H1 (cell line): Measurements from ENCODE around the gene NAV2. TPM values are rescaled to one million over a fixed set of nuclear protein-coding genes. Genes with fewer than 3 reads are reported as not detected.

Experiments
- CTCF ChIA-PET: fragments of 300-600 bp; sonication (Branson Sonifier 250); formaldehyde crosslinking; loops from one replicate; lab custom pipeline; 2021; ENCODE audit not compliant: partially characterized antibody; lab: Charles Lee
- POLR2A ChIA-PET: fragments of 300-600 bp; sonication (Branson Sonifier 250); formaldehyde crosslinking; loops from one replicate; lab custom pipeline; 2021; ENCODE audit warnings: inconsistent platforms; ENCODE audit not compliant: partially characterized antibody; lab: Charles Lee
- DNase-seq, 2 experiments: peaks; one replicate each; pipeline versions ENCODE4 v3.0.0 to v3.0.0-alpha.2; 2010 to 2022; ENCODE audit warnings: low spot score in 2 of 2, low read depth in 1 of 2, mixed read lengths in 1 of 2
- FAIRE-seq: peaks from 2 replicates; lab custom pipeline; 2011; peaks lifted over from hg19 to GRCh38; lab: Jason Lieb, UNC
- H2AFZ ChIP-seq: 2 replicates; pipeline ENCODE4 v1.8.1; 2012; ENCODE audit warnings: low read length, inconsistent platforms
- H2AK5ac ChIP-seq: 2 replicates; pipeline ENCODE4 v1.6.1; 2013; ENCODE audit warnings: low read depth, low read length
- H2BK120ac ChIP-seq: replicated peaks from 2 replicates; pipeline ENCODE3; 2013; ENCODE audit warnings: low read depth, low read length, inconsistent platforms
- H2BK12ac ChIP-seq: 2 replicates; pipeline ENCODE4 v1.6.1; 2013; ENCODE audit warnings: low read depth, low read length
- H2BK15ac ChIP-seq: 2 replicates; pipeline ENCODE4 v1.6.1; 2013; ENCODE audit warnings: low read length
- H2BK20ac ChIP-seq: 2 replicates; pipeline ENCODE4 v1.6.1; 2013; ENCODE audit warnings: low read length
- H2BK5ac ChIP-seq: 2 replicates; pipeline ENCODE4 v1.6.1; 2013; ENCODE audit warnings: low read depth, low read length
- H3K14ac ChIP-seq: 2 replicates; pipeline ENCODE4 v1.6.1; 2013; ENCODE audit warnings: inconsistent platforms; ENCODE audit not compliant: insufficient read length
- H3K18ac ChIP-seq: 2 replicates; pipeline ENCODE4 v1.6.1; 2013; ENCODE audit warnings: low read length; ENCODE audit errors: extremely low read depth
- H3K23ac ChIP-seq: 2 replicates; pipeline ENCODE4 v1.6.1; 2013; ENCODE audit warnings: inconsistent platforms; ENCODE audit not compliant: insufficient read length
- H3K23me2 ChIP-seq: 2 replicates; pipeline ENCODE4 v1.6.1; 2013; ENCODE audit warnings: low read depth, low read length
- H3K27ac ChIP-seq: 2 replicates; pipeline ENCODE4 v1.6.1; 2011; ENCODE audit warnings: low read depth, low read length, inconsistent platforms
- H3K27me3 ChIP-seq, 4 experiments: replicated peaks in 1 of 4; 1 replicate in 1 of 4; 2 replicates in 3 of 4; pipeline versions ENCODE4 v1.6.1 to v1.8.1; 2011 to 2013; ENCODE audit warnings: low read length in 3 of 4, mild to moderate bottlenecking in 3 of 4, inconsistent platforms in 2 of 4, mixed read lengths in 2 of 4, moderate library complexity in 1 of 4; ENCODE audit not compliant: control insufficient read depth in 3 of 4, insufficient read depth in 3 of 4; ENCODE audit errors: extremely low read depth in 1 of 4
- H3K36me3 ChIP-seq, 4 experiments: 2 replicates each; pipeline versions ENCODE4 v1.6.1 to v1.8.1; 2011 to 2013; ENCODE audit warnings: mild to moderate bottlenecking in 4 of 4, low read length in 3 of 4, moderate library complexity in 2 of 4, control low read depth in 1 of 4, inconsistent platforms in 1 of 4; ENCODE audit not compliant: insufficient read depth in 4 of 4, control insufficient read depth in 2 of 4
- H3K4ac ChIP-seq: replicated peaks from 2 replicates; pipeline ENCODE3; 2013; ENCODE audit warnings: low read length, low read depth, mixed read lengths, inconsistent platforms; ENCODE audit not compliant: insufficient read length
- H3K4me1 ChIP-seq, 4 experiments: replicated peaks in 1 of 4; 1 replicate in 1 of 4; 2 replicates in 3 of 4; pipeline versions ENCODE4 v1.6.1 to v1.8.1; 2011 to 2013; ENCODE audit warnings: low read length in 3 of 4, inconsistent platforms in 2 of 4, mixed read lengths in 1 of 4; ENCODE audit not compliant: insufficient read depth in 4 of 4, control insufficient read depth in 3 of 4
- H3K4me2 ChIP-seq, 2 experiments: 2 replicates each; pipeline versions ENCODE4 v1.6.1 to v1.8.1; 2011 to 2013; ENCODE audit warnings: low read depth in 2 of 2, low read length in 2 of 2, control low read depth in 1 of 2, inconsistent platforms in 1 of 2, mild to moderate bottlenecking in 1 of 2; ENCODE audit not compliant: insufficient read depth in 1 of 2
- H3K4me3 ChIP-seq, 4 experiments: fragments of 200-600, 300-600 bp in 1 of 4; sonication (generic), shearing (Covaris generic), sonication (Bioruptor Twin) in 1 of 4; 2 replicates each; pipeline versions ENCODE4 v1.5.1 to v1.8.1; 2011 to 2016; ENCODE audit warnings: low read length in 4 of 4, low read depth in 3 of 4, control low read depth in 2 of 4, inconsistent platforms in 2 of 4, mild to moderate bottlenecking in 2 of 4, mixed read lengths in 1 of 4, moderate library complexity in 1 of 4; ENCODE audit not compliant: insufficient read depth in 2 of 4; ENCODE audit errors: extremely low read depth in 1 of 4
- H3K56ac ChIP-seq: replicated peaks from 2 replicates; pipeline ENCODE3; 2013; ENCODE audit warnings: low read depth, mild to moderate bottlenecking, mixed read lengths, low read length, inconsistent platforms; ENCODE audit not compliant: insufficient read length
- H3K79me1 ChIP-seq: 2 replicates; pipeline ENCODE4 v1.6.1; 2013; ENCODE audit warnings: low read depth, low read length, control low read depth
- H3K79me2 ChIP-seq, 2 experiments: 2 replicates each; pipeline versions ENCODE4 v1.6.1 to v1.8.1; 2012 to 2013; ENCODE audit warnings: low read length in 2 of 2, mild to moderate bottlenecking in 2 of 2, inconsistent platforms in 1 of 2; ENCODE audit not compliant: insufficient read depth in 2 of 2, control insufficient read depth in 1 of 2
- H3K9ac ChIP-seq, 4 experiments: replicated peaks in 1 of 4; 1 replicate in 1 of 4; 2 replicates in 3 of 4; pipeline versions ENCODE4 v1.6.1 to v1.8.1; 2011 to 2013; ENCODE audit warnings: low read depth in 3 of 4, low read length in 3 of 4, control low read depth in 2 of 4, mild to moderate bottlenecking in 2 of 4, moderate library complexity in 2 of 4, inconsistent platforms in 1 of 4; ENCODE audit errors: extremely low read depth in 1 of 4
- H3K9me3 ChIP-seq, 2 experiments: 2 replicates each; pipeline versions ENCODE4 v1.6.1 to v1.8.1; 2012 to 2013; ENCODE audit warnings: mild to moderate bottlenecking in 2 of 2, moderate library complexity in 2 of 2, control low read depth in 1 of 2, inconsistent platforms in 1 of 2, low read depth in 1 of 2, low read length in 1 of 2, mixed read lengths in 1 of 2; ENCODE audit not compliant: insufficient read depth in 2 of 2
- H4K20me1 ChIP-seq, 2 experiments: replicated peaks in 1 of 2; 2 replicates each; pipeline versions ENCODE3 to v1.8.1; 2011 to 2013; ENCODE audit warnings: inconsistent platforms in 2 of 2, low read length in 2 of 2, mild to moderate bottlenecking in 1 of 2; ENCODE audit not compliant: insufficient read depth in 2 of 2, control insufficient read depth in 1 of 2
- H4K5ac ChIP-seq: 2 replicates; pipeline ENCODE4 v1.6.1; 2013; ENCODE audit warnings: low read length, low read depth, mixed read lengths, inconsistent platforms; ENCODE audit not compliant: insufficient read length
- H4K8ac ChIP-seq: 2 replicates; pipeline ENCODE4 v1.8.0; 2013; ENCODE audit warnings: mild to moderate bottlenecking, moderate library complexity, low read length, inconsistent platforms; ENCODE audit not compliant: insufficient read depth; ENCODE audit errors: extremely low read depth
- H4K91ac ChIP-seq: replicated peaks from 2 replicates; pipeline ENCODE3; 2013; ENCODE audit warnings: low read length, mixed read lengths, inconsistent platforms; ENCODE audit not compliant: insufficient read length
- BRCA1 ChIP-seq: IDR thresholded peaks from 2 replicates; pipeline ENCODE4 v1.6.1; 2012; ENCODE audit warnings: low read depth, low read length, improper control_type of control experiment
- CTBP2 ChIP-seq: IDR thresholded peaks from 2 replicates; pipeline ENCODE4 v1.7.0; 2011; ENCODE audit warnings: borderline replicate concordance, mild to moderate bottlenecking, moderate library complexity, mixed read lengths, low read length; ENCODE audit not compliant: insufficient read depth, insufficient read length
- EZH2 ChIP-seq: fragments of 200-600 bp; sonication (generic); IDR thresholded peaks from 2 replicates; pipeline ENCODE4 v1.7.1; 2012; ENCODE audit warnings: low read depth, mild to moderate bottlenecking, moderate library complexity, low read length, inconsistent platforms; ENCODE audit not compliant: severe bottlenecking
- HDAC2 ChIP-seq, 2 experiments: fragments of 300-600 bp in 1 of 2; sonication (generic) in 1 of 2; IDR thresholded peaks; 2 replicates each; pipeline ENCODE4 v1.6.1; 2011 to 2012; ENCODE audit warnings: low read depth in 2 of 2, low read length in 2 of 2, mild to moderate bottlenecking in 2 of 2, moderate library complexity in 2 of 2, borderline replicate concordance in 1 of 2, inconsistent platforms in 1 of 2
- JUND ChIP-seq: IDR thresholded peaks from 2 replicates; pipeline ENCODE4 v1.6.1; 2011; ENCODE audit warnings: mild to moderate bottlenecking, improper control_type of control experiment, low read length
- MAFK ChIP-seq: IDR thresholded peaks from 2 replicates; pipeline ENCODE4 v1.6.1; 2012; ENCODE audit warnings: low read depth, mild to moderate bottlenecking, improper control_type of control experiment, low read length
- RAD21 ChIP-seq, 2 experiments: IDR thresholded peaks in 1 of 2; conservative IDR thresholded peaks in 1 of 2; 2 replicates each; pipeline ENCODE4 v1.6.1; 2011; ENCODE audit warnings: low read depth in 2 of 2, low read length in 2 of 2, improper control_type of control experiment in 1 of 2, inconsistent platforms in 1 of 2, mild to moderate bottlenecking in 1 of 2, moderate library complexity in 1 of 2
- WGBS, 2 experiments: shearing (Covaris generic) in 1 of 2; methylation state at CpG; one replicate each; pipeline versions ENCODE4 v1.1.6 to v1.1.7; 2013 to 2015; ENCODE audit warnings: low lambda C conversion rate in 2 of 2, mixed read lengths in 2 of 2, inconsistent platforms in 1 of 2, low coverage in 1 of 2, missing lambda C conversion rate in 1 of 2; ENCODE audit not compliant: insufficient replicate concordance in 2 of 2, insufficient coverage in 1 of 2, insufficient read length in 1 of 2; ENCODE audit errors: extremely low coverage in 1 of 2, missing lambda C conversion rate in 1 of 2; 5-methylcytosine and 5-hydroxymethylcytosine counted together
- polyA plus RNA-seq, 7 experiments: library from polyadenylated mRNA; depleted of rRNA in 3 of 7; stranded (reverse) in 5 of 7; unstranded in 2 of 7; fragments of >200 nt in 5 of 7; fragments of 200-250 nt in 2 of 7; gene quantifications; 1 replicate in 5 of 7; 2 replicates in 1 of 7; 4 replicates in 1 of 7; pipeline versions ENCODE4 v1.2.1 to v1.2.3, GENCODE V29; 2011 to 2013; ENCODE audit warnings: missing spikeins in 2 of 7, mixed read lengths in 2 of 7
- total RNA-seq: library from RNA; stranded (reverse); fragmentation: NEBNext Ultra II Directional; extraction: Animal tissue kit (Norgen Biotek cat#: 25700); gene quantifications from 2 replicates; pipeline ENCODE4 v1.2.1, GENCODE V29; 2021
- TF ChIP-seq, protein P1 (sequence below): IDR thresholded peaks from 2 replicates; pipeline ENCODE4 v1.6.1; 2011; ENCODE audit warnings: low read depth, mild to moderate bottlenecking, low read length; ENCODE audit not compliant: insufficient read depth
- TF ChIP-seq, protein P2 (sequence below): IDR thresholded peaks from 2 replicates; pipeline ENCODE4 v1.6.1; 2012; ENCODE audit warnings: inconsistent platforms

NAV2 gene
- total and polyA plus RNA-seq, 2 of the 8 experiments (the other 6 are each of a cell fraction or from before 2014, with no cell fraction given), result 35.6 to 73.6 TPM

DNA sequence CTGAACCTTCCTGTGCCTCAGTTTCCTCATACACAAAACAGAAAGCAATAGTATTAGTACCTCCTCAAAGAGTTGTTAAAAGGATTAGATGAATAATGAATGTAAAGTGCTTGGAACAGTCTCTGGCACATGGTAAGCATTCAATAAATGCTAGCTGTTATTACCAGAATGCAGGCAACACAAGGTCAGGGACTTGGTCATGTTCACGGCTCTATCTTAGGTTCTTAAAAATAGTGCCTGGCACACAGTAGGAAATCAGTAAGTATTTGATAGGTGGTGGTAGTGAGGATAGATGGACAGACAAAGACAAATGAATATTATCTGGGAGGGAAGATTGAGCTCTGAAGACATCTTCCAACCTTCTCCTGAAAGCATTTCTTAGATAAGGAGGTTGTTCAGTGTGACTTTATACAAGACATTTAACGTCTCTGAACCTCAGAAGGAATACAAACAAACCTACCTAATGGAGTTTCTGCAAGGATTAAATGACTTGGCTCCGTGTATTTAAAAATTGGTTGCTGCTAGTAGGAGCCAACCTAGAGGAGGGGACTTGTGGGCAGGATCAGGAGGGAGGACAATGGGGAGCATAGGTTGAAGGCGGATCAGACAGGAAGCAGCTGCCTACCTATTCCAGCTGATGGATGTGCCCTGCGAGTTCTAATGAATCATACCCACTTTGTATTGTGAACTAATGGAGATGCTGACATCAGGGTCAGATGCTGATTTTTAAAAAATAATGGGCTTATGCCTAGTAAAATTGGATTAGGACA, 353.6 kb downstream of the NAV2 start:
- no peak overlapping the region for H3K4ac ChIP-seq
- peak overlapping the region; percentile 40 for H2BK15ac ChIP-seq
- peak overlapping the region; percentile 39; the same call in 1 of the 2 replicates for H3K18ac ChIP-seq
- FAIRE-seq, result no peak
- no peak overlapping the region for H3K14ac ChIP-seq
- H2AK5ac ChIP-seq, result peak overlapping the region; percentile 47; the same call in 1 of the 2 replicates
- DNase-seq, result no peak
- WGBS, 2 experiments, result 90% methylated on average over 5 of the region's 5 CpGs; no CpG with 5 or more reads in 1 of the 2 experiments
- no peak overlapping the region for H3K4me3 ChIP-seq
- H4K5ac ChIP-seq, result no peak overlapping the region
- peak overlapping the region; percentile 72 for H2BK120ac ChIP-seq
- H3K4me1 ChIP-seq, result peaks cover 0 to 16% (median 14%) of the 10 kb centered on the region in 4 experiments; a peak in 6 of 7 replicates
- no peaks in the 10 kb centered on the region for H3K27me3 ChIP-seq
- ChIA-PET POLR2A (interaction anchor here (1.5 to 3.3 kb wide), 2 partner anchors 15 to 39 kb away, joined by 4 to 16 read pairs; no protein-coding TSS in a partner anchor), CTCF (interaction anchor here (0.8 to 1.8 kb wide), 12 partner anchors 10 to 130 kb away, joined by 3 to 5 read pairs (median 4); no protein-coding TSS in a partner anchor)
- H2BK20ac ChIP-seq, result peak overlapping the region; percentile 96
- no peaks in the 10 kb centered on the region; a peak in 1 of 4 replicates for H3K79me2 ChIP-seq
- no peak overlapping the region for H3K56ac ChIP-seq
- no peaks in the 10 kb centered on the region for H3K23me2 ChIP-seq
- no peaks in the 10 kb centered on the region for H4K20me1 ChIP-seq
- H3K4me2 ChIP-seq, result peak overlapping the region in 1 of 2 experiments; percentile 20; a peak in 1 of 4 replicates
- H3K9ac ChIP-seq, result no peak overlapping the region
- H2BK12ac ChIP-seq, result peak overlapping the region; percentile 50
- no peak overlapping the region for H2AFZ ChIP-seq
- no peaks in the 10 kb centered on the region for H3K9me3 ChIP-seq
- H3K36me3 ChIP-seq, result peaks cover 4 to 42% (median 33%) of the 10 kb centered on the region in 4 experiments; a peak in 6 of 8 replicates
- no peak overlapping the region for H3K27ac ChIP-seq
- H3K23ac ChIP-seq, result no peak overlapping the region
- no peak overlapping the region for H4K8ac ChIP-seq
- H3K79me1 ChIP-seq, result no peaks in the 10 kb centered on the region
- H4K91ac ChIP-seq, result peak overlapping the region; percentile 84
- peak overlapping the region; percentile 92; the same call in 1 of the 2 replicates for H2BK5ac ChIP-seq
- no peak for TF ChIP-seq RAD21 (IDR thresholded peaks at IDR 0.05 in 1 of 2, conservative IDR thresholded peaks at IDR 0.05 in 1 of 2; ENCODE audit: low read depth in 2 of 2, low read length in 2 of 2)
- TF ChIP-seq JUND, result no peak
- TF ChIP-seq, protein P1, sequence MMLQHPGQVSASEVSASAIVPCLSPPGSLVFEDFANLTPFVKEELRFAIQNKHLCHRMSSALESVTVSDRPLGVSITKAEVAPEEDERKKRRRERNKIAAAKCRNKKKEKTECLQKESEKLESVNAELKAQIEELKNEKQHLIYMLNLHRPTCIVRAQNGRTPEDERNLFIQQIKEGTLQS, result no peak
- TF ChIP-seq BRCA1, result no peak
- TF ChIP-seq CTBP2, result no peak
- TF ChIP-seq EZH2, result no peak
- no peak for TF ChIP-seq MAFK
- no peak for TF ChIP-seq HDAC2 (IDR thresholded peaks at IDR 0.05; ENCODE audit: borderline replicate concordance in 1 of 2, low read depth in 2 of 2, low read length in 2 of 2)
- TF ChIP-seq, protein P2, sequence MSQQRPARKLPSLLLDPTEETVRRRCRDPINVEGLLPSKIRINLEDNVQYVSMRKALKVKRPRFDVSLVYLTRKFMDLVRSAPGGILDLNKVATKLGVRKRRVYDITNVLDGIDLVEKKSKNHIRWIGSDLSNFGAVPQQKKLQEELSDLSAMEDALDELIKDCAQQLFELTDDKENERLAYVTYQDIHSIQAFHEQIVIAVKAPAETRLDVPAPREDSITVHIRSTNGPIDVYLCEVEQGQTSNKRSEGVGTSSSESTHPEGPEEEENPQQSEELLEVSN, result no peak
